H1 (cell line): ENCODE data around the gene CAT.

ENCODE experiments used
- CTCF ChIP-seq, 3 experiments: IDR thresholded peaks; 1 replicate in 2 of 3; 2 replicates in 1 of 3; pipeline versions ENCODE4 v1.5.1 to v1.6.1; 2011; ENCODE audit warnings: low read length in 3 of 3, mild to moderate bottlenecking in 3 of 3, inconsistent platforms in 2 of 3, low read depth in 1 of 3, moderate library complexity in 1 of 3; ENCODE audit not compliant: insufficient read depth in 1 of 3; ENCODE audit errors: control extremely low read depth in 1 of 3
- EP300 ChIP-seq, 2 experiments: IDR thresholded peaks; 1 replicate in 1 of 2; 2 replicates in 1 of 2; pipeline ENCODE4 v1.6.1; 2011 to 2012; ENCODE audit warnings: low read depth in 2 of 2, low read length in 2 of 2, mild to moderate bottlenecking in 2 of 2, borderline replicate concordance in 1 of 2, inconsistent platforms in 1 of 2, moderate library complexity in 1 of 2
- HDAC6 ChIP-seq: IDR thresholded peaks from one replicate; pipeline ENCODE4 v1.7.1; 2012; ENCODE audit warnings: low read depth, mild to moderate bottlenecking, inconsistent platforms, low read length, moderate library complexity
- JUND ChIP-seq: IDR thresholded peaks from 2 replicates; pipeline ENCODE4 v1.6.1; 2011; ENCODE audit warnings: mild to moderate bottlenecking, improper control_type of control experiment, low read length

GRCh38 chr11:34516247-34517040 is 77.7 kb downstream of the CAT start:
- TF ChIP-seq CTCF (IDR thresholded peaks at IDR 0.05; ENCODE audit: control extremely low read depth in 1 of 3, insufficient read depth in 1 of 3, low read depth in 1 of 3, low read length in 3 of 3) (no peak), EP300 (IDR thresholded peaks at IDR 0.05; ENCODE audit: borderline replicate concordance in 1 of 2, low read depth in 2 of 2, low read length in 2 of 2) (no peak), HDAC6 (no peak), JUND (no peak)
